CD4-positive, alpha-beta T cell treated with Interleukin-10 for 1 hour (primary cell): ENCODE results near the gene COA3.

Source experiments
- DNase-seq: peaks from one replicate; pipeline ENCODE4 v3.0.0-alpha.2; 2020

COA3 gene, protein sequence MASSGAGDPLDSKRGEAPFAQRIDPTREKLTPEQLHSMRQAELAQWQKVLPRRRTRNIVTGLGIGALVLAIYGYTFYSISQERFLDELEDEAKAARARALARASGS

GRCh38 chr17:42798383-42799380 lies at the start of gene COA3, which contains the start of gene CNTD1:
TSS of gene COA3 (minus strand) at chr17:42798704. CDS start at chr17:42798681, 23 bp downstream.
TSS of gene CNTD1 (plus strand) at chr17:42798861. CDS start at chr17:42799068, 207 bp downstream.
- DNase-seq: peak; percentile 79

GRCh38 chr17:42848093-42848492 lies 49.6 kb upstream of the COA3 start:
- no peak for DNase-seq

- no peak for DNase-seq
These were observed 48.2 kb upstream of the COA3 start for GRCh38 chr17:42846594-42847280.

- DNase-seq: no peak
These were observed 47.6 kb upstream of the COA3 start for GRCh38 chr17:42845918-42846593.

DNA sequence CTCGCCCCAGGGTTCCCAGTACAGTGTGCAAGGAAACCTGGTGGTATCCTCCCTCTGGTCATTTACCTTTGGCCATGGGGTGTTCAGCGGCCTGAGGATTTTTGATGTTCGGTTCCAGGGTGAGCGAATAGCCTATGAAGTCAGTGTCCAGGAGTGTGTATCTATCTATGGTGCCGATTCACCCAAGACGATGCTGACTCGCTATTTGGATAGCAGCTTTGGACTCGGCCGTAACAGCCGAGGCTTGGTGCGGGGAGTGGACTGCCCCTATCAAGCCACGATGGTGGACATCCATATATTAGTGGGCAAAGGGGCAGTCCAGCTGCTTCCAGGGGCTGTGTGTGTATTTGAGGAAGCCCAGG lies 47.0 kb upstream of the COA3 start:
- no peak for DNase-seq

DNA sequence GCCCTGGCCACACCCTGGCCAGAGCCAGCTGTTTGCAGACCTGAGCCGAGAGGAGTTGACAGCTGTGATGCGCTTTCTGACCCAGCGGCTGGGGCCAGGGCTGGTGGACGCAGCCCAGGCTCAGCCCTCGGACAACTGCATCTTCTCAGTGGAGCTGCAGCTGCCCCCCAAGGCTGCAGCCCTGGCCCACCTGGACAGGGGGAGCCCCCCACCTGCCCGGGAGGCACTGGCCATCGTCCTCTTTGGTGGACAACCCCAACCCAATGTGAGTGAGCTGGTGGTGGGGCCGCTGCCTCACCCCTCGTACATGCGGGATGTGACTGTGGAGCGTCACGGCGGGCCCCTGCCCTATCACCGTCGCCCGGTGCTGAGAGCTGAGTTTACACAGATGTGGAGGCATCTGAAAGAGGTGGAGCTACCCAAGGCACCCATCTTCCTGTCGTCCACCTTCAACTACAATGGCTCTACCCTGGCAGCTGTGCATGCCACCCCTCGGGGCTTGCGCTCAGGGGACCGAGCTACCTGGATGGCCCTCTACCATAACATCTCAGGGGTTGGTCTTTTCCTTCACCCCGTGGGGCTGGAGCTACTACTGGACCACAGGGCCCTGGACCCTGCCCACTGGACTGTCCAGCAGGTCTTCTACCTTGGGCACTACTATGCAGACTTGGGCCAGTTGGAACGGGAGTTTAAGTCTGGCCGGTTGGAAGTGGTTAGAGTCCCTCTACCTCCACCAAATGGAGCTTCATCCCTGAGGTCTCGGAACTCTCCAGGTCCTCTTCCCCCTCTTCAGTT lies 46.5 kb upstream of the COA3 start:
- no peak for DNase-seq

DNA sequence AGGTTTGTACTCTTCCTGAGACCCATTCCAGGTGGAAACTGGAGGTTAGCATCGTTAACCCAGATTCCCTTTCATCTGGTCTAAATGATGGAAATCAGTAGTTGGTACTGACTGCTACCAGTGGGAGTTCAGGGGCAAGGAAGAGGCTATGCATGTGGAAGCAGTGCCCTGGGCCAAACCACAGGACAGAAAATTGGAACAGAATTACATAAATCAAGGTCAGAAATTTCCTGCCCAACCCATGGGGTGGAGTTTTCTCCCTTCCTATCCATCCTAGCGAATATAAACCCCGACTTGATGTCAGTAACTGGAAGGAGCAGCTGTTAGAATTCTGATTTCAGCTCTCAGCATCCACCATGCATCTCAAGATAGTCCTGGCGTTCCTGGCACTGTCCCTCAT lies 45.8 kb upstream of the COA3 start, which contains the start of gene AOC2:
AOC2 (plus strand) TSS at position 310 of the 400 bp plus-strand sequence; CDS start at position 357, 47 bp downstream.
- DNase-seq: no peak

GRCh38 chr17:42843358-42843934 lies 44.9 kb upstream of the COA3 start:
- peak; percentile 25 for DNase-seq

DNA sequence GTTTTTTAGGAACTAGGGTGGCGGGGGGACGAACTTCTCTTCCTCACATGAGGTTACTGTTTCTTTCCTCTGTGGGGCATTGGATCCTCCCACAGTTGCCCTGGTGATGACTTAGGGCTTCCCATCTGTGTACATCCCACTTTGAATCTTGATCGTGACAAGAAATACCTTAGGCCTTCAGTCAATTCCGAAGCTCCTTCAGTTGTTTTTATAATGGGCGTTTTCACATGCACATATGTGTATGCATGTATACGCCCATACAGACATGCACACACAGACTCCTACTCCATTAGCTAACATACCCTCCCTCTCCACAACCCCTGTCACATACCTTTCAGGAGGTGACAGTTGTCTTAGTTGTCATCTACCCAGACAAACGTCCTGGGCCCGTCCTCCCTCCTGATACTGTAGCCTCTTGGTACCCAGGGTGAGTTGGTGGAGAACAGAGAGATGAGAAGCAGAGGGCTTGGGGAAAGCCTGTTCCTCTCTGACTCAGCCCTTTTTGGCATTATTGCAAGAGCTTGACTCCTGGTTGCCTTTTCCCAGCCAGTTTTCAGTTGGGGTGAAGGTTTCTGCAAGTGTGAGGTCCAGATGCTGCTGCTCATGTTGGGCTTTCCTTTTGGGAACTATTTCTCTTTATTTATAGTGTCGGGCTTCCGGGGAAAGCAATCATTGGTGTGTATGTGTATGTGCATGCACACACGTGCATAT lies 43.6 kb upstream of the COA3 start:
- no peak for DNase-seq

DNA sequence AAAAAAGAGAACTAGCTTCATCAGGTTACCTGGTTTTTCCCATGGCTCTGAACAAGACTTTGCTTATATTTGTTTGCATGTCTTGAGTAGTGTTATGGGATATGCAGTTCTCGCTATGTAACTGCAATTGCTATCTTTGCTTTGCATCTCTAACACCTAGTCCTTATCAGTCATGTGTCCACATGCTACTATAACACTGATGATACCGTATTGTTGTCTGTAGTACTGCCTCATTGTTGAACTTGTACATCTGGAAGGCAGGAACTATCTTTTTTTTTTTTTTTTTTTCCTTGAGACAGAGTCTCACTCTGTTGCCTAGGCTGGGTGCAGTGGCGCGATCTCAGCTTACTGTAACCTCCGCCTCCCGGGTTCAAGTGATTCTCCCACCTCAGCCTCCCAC lies 37.2 kb upstream of the COA3 start:
- no peak for DNase-seq

DNA sequence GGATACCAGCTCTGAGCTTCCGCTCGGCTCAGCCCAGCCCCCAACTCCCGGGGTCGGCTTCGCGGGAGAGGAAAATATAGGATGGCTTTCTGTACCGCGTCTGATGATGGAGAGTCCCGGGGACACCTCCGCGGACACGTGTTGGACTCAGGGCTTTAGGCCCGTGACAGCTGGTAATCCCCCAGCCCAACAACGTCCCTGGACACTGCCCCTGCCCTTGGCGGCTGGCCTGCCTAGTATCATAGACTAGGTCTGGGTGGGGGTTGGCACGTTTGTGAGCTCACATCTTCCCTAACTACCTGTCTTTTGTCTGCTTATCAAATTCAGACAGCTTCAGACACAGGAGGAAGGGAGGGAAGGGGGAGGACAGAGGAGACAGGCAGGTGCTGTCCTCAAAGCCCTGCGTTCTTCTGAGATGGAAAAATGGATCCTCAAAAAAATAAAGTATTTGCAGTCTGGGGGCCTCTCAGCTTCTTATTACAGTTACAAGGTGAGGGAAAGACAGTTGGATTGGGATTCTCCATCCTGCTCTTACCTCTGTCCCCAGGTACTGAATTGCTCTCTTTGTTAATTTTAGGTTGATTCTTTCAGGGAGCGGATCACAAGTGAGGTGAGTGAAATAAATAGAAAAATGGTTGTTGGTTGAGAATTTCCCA lies 35.4 kb upstream of the COA3 start:
- no peak for DNase-seq

DNA sequence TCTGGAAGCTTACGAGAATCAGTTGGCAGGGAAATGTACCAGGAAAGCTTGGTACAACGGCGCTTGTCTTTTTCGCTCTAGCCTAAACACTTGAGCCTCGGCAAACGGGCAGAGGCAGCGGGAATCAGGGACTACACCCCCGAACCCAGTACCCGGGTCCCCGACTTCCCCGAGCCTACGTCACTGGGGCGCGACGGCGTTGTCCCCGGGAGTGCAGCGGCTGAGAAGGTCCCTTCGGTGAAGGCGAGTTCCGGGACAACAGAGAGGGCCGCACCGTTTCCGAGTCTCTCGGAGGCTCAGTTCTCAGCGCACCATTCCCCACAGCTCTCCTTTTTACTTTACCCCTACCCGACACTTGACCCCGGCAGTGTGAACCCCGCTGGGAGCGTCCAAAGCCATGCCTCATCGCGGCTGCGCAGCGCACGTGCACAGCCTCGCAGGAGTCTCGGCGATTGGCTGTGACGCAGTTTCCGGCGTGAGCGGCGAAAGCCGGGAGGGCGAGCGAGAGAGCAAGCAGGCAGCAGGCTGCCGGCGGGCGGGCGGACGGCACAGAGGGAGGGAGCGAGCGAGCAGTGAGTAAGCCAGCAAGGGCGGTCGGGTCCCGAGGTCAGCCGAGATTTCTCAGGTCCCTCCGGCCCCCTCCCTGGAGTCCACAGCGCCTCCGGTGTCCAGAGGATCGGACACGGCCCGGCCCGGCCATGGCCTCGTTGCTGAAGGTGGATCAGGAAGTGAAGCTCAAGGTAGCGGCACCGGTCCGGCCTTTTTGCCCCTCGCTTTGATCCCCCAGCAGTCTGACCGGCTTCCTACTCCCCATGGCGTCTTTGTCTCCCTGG lies 34.6 kb upstream of the COA3 start, which contains the start of gene PSME3:
PSME3 (plus strand) TSS at position 464 of the 833 bp plus-strand sequence; CDS start at position 699, 235 bp downstream.
- peak; percentile 91 for DNase-seq

DNA sequence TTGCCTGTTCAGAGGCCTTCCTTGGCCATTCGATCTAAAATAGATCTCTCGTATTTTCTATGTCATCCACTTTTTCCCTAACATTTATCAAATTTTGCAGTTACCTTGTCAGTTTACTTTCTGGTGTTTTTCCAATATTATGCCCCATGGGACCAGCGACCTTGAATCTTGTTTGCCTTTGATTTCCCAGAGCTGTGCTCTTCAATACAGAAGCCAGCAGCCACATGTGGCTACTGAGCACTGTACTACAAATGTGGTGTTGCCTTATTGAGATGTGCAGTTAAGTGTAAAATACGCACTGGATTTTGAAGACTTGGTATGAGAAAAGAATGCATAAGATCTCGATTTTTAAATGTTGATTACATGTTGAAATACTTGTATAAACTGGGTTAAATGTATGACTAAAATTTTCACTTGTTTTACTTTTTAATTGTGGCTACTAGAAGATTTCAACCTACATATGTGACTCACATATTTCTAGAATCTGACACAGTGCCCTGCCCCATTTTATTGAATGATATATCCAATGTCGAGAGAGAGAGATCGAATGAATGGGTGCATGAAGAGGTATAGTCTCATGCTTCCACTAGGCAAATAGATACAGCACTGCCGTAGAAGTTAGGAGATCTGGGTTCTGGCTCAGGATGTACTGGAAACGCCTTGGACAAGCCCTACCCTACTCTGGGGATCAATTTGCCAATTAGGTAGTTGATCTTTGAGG lies 33.9 kb upstream of the COA3 start:
- DNase-seq: no peak

DNA sequence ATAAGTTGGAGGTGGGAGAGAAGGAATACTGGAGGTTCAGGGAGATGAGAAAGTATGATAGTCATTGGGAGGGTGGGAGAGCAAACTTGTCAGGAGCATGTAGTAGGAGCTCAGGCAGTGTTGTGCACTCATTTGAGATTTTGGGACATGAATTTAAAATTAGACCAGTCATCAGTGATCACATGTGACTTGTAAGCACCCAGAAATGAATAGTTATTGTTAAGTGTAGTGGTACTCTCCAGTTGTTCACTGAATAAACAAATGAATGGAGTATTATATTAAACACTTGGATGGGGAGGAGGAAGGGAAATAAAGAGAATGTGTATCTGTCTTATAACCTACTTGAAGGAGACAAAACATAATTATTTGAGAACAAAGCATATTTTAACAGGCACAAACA lies 32.5 kb upstream of the COA3 start:
- no peak for DNase-seq

GRCh38 chr17:42827472-42827871 lies 29.0 kb upstream of the COA3 start:
- DNase-seq: no peak

DNA sequence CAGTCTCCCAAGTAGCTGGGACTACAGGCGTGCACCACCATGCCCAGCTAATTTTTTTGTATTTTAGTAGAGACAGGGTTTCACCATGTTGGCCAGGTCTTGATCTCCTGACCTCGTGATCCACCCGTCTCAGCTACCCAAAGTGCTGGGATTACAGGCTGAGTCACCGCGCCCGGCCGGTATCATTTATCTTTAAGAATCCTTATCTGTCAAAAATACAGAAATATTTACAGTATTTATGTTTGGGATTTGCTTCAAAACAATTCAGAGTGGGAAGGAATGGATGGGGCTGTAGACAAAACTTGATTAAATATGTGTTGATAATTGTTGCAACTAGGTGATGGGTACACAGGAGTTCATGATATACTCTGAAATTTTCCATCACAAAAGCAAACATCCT lies 22.7 kb upstream of the COA3 start:
- DNase-seq: no peak

- DNase-seq: peak; percentile 73
These were observed 21.5 kb upstream of the COA3 start for GRCh38 chr17:42819939-42820535.

GRCh38 chr17:42818379-42818778 lies 19.9 kb upstream of the COA3 start:
- DNase-seq: no peak
